HG03442 (cell line): ENCODE data around the gene MCRIP1.

Source experiments
- ATAC-seq: cut with Tn5 transposase; IDR thresholded peaks from one replicate; pipeline ENCODE4 v1.9.1; 2021; ENCODE audit warnings: mild to moderate bottlenecking, moderate library complexity; ENCODE audit not compliant: unreplicated experiment

The MCRIP1 gene

DNA sequence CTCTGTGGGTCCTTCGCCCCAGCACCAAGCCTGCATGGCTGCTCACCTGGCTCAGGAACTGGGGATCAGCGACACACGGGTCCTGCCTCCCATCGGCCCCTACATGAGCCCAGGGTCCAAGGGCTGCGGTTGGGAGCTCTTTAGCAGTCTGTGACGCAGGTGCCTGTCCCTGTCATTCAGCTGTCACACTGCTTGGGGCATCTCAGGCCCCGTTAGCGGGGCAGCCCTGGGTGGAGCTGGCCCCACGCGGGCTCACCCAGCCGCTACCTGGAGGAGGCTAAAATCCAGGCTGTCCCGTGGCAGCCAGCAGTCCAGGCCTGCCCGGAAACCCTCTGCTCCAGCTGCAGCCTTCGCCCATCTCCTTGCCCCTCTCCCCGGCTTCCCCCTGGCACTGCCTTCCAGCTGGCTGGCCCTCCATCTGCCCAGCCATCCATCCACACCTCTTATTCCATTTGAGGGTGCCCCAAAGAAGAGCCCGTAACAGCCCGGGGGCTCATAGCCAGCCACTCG, 25.8 kb downstream of the MCRIP1 start:
- no peak for ATAC-seq

DNA sequence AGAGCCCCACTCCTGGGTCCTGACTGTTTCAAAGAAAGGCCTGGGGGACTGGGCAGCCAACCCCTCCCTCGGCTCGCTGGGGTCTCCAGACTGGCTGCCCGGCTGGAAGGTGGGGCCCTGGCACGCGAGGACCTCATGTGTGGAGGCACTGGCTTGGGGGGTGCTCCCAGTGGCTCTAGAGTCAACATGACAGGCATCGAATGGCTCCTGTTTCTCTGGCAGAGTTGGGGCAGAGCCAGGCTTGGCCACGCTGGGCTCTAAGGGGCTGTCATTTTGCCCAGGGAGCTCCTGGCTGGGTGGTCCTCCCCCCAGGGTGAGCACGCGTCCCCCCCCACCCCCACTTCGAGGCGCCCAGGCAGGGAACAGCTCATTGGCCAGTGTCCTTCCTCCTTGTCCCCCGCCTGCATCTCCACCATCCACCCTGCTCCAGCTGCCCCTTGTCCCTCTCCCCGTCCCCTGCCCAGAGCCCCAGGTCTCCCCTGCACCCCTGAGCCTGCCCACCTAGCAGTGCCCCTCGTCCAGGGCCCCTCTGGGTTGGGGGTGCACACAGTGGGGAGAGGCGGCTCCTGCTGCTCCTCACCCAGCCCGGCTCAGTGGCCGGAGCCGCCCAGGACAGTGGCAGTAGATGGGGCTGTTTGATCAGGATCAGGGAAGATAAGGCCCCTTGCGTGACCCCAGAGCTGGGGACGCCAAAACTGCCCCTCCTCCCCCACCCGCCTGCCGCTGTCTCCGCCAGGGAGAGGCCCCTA, 26.5 kb downstream of the MCRIP1 start:
- no peak for ATAC-seq

DNA sequence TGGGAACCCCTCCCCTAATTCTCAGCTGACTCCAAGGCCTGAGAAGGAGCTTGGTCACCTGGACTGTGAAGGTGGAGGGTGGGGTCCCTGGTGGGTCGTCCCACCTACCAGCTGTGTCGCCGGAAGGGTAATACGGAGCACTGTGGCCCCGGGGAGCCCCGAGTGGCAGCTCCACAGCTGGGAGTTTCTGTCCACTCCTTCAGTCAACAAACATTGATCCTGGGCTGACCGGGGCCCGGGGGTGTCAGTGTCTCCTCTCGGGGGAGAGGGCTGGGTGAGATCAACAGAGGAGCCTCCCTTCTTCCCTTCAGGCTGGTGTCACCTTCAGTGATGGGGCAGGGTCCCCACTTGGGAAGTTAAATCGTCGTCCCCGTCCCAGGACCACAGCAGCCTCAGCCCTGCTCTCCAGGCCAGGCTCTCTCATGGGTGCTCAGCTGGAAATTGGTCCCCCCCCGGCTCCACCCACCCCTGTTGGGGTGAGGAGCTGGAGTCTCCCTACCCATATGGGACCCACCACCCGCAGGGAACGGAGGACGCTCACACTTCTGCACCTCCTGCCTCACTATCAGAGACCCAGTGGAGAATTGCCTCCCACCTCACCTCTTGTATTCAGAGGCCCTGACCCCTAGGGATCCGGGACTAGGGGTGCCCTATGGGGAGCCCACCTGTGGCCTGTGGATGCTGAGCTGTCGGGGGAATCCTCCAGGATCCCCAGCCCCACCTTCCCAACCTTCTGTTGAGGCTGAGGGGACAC, 27.2 kb downstream of the MCRIP1 start:
- no peak for ATAC-seq

DNA sequence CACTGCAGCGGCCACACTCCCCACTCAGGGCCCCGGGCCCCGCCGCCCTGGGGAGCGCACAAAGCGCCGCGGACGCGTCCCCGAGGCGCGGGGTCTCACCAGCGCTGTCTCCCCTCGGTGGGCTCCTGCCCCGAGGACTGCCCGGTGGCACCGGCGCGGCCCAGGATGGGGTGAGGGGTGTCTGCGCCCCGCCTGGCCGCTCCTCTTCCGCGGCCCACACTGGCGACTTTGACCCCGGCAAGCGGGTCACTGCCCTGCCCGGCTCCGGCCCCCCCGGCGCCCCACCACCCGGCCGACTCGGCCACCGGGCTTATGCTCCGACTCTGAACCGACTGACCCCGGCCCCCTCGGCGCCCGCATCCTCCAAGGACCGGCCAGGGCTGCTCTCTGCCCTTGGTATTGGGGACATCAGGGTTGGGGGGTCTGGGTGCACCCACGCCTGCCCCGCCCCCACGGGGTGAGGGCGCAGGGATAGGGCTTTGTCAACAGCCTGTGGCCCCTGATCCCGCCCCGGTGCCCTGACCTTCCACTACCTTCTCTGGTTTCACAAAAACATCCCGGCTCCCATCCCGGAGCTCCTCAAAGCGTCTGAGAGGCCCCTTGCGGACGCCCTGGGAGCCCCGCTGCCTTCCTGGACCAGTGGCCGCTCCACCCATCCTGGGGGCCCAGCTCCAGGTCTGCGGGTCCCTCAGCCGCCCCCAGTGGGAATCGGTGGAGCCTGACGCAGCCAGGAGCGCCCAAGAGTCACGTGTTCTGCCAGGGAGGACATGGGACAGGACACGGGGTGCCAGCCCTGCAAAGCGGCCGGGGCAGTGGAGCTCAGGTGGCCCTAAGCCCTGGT, 28.3 kb downstream of the MCRIP1 start:
- ATAC-seq = no peak

DNA sequence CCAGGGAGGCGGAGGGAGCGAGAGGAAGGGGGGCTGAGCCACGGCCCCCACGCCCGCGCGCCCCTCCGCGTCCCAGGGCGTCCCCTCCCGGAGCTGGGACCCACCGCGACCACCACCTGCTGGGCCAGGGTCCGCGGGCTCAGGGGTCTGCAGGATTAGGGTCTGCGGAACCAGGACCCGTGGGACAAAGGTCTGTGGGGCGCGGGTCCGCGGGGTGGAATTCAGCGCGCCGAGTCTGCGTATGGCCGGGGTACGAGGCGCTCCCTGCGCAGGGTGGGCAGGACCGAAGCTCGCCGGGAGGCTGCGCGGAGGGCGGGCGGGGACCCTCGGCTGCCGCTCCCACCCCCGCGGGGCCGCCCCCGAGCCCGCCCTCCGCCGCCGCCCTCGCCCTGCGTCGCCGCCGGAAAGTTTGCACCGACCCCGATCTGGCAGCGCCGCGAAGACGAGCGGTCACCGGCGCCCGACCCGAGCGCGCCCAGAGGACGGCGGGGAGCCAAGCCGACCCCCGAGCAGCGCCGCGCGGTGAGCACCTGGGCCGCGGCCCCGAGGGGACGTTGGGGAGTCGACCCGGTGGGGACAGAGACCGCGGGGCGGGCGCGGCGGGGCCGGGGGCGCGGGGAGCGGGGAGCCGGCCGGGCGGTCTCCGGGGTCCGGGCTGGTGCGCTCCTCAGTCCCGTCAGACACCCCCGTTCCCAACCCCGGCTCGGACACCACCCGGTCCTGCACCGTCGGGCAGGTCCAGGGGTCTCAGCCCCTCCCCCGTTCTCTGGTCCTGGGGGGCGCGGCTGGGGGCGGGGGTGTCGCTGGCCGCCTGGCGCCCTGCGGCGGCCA, 29.1 kb downstream of the MCRIP1 start, which contains the start of gene GCGR:
TSS of gene GCGR (plus strand) at position 423 of the 831 bp plus-strand sequence. CDS start 4,869 bp downstream, outside the sequence.
- no peak for ATAC-seq

DNA sequence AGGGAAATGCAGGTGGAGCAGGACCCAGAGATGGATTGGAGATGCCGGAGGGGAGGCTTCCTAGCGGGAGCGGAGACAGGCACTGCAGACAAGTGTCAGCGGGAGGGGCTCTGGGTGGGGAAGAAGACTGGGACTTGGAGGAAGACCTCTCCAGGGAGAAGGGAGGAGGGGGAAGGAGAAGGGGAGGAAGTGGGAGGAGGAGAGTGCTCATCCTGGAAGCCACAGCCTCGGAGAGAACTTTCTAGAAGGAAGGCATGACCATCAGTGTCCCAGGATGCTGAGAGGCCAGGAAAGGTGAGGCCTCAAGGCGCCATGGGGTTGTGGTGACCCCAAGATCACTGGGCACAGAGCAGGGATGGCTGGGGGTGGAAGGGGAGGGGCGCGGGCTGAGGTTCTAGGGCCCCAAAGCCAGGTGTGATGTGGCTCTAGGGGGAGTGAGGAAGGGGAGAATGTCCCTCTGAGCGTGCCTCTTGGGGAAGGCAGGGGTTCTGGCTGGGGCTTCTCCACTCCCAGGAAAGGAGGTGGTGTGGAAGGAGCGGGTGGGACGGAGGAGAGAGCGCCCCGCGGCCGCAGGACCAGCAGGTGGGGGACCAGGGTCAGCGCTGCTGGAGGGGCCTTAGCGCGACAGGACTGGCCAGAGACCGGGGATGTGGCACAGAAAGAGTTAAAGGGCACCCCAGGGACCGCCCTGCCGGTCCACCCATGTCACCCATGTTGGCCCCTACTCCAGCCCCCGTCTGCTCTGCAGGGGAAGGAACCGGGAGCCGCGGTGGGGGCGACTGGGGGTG, 30.0 kb downstream of the MCRIP1 start:
- no peak for ATAC-seq

DNA sequence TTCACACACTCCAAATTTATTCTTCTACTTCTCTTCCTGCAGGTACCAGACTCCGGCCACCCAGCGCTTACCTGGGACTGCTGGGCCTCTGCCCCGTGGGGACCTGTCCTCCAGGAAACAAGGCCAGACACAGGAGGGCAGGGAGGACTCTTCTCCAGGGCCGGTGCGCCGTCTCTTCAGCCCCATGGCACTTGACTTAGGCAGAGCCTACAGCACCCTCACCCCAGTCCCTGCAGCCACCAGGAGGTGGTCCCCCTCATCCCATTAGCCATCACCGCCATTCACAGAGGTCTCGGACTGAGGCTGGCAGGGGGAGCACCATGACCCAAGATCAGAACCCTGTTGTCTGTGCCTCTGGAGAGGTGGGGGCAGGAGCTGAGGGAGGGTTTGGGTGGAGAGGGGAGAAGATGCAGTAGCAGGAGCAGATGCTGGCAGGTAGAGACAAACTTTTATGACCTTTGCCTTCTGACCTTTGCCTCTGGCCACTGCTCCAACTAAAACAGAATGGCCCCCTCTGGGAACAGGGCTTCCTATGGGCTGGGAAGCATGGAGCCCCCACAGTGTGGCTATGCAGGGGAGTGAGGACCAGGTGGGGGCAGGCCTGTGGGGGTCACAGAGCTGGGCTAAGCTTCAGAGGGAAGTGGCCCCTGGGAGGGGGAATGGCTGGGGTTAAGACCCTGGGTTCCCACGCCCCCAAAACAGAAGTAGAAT, 30.9 kb downstream of the MCRIP1 start:
- ATAC-seq = no peak

DNA sequence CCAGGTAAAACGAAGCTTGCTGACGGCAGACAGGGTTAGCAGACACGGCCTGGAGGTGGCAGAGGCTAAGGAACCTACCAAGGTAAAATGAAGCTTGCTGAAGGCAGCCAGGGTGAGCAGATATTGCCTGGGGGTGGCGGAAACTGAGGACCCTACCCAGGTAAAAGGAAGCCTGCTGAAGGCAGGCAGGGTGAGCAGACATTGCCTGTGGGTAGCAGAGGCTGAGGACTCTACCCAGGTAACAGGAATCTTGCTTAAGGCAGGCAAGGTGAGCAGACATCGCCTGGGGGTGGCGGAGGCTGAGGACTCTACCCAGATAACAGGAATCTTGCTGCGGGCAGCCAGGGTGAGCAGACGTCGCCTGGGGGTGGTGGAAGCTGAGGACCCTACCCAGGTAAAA, 31.8 kb downstream of the MCRIP1 start:
- ATAC-seq = no peak

DNA sequence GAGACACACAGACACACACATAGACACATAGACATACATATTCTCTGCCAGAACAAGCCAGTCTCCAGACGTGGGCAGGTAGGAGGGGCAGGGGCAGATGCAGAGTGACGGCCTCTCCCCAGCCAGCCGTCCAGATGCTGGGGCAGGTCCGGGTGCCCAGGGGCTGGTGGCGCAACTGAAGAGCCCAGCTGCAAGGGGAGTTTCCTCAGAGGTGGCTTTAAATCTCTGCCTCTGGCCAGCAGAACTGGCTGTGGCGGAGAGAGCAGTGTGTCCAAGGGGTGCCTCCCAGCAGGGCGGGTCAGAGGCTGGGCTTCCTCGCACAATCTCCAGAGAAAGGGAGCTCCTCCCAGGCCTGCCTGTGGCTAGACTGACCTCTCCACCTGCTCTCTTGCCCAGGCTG, 38.6 kb downstream of the MCRIP1 start:
- no peak for ATAC-seq

DNA sequence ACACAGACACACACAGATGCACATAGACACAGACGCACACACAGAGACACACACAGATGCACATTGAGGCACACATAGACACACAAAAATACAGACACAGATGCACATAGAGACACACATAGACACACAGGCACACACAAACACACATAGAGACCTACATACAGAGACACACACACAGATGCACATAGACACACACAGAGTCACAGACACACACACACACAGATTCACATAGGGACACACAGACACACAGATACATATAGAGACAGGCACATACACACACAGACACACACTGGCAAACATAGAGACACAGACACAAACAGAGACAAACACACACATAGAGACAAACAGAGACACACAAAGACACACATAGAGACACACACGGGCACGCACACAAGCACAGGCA, 39.0 kb downstream of the MCRIP1 start:
- ATAC-seq = no peak

DNA sequence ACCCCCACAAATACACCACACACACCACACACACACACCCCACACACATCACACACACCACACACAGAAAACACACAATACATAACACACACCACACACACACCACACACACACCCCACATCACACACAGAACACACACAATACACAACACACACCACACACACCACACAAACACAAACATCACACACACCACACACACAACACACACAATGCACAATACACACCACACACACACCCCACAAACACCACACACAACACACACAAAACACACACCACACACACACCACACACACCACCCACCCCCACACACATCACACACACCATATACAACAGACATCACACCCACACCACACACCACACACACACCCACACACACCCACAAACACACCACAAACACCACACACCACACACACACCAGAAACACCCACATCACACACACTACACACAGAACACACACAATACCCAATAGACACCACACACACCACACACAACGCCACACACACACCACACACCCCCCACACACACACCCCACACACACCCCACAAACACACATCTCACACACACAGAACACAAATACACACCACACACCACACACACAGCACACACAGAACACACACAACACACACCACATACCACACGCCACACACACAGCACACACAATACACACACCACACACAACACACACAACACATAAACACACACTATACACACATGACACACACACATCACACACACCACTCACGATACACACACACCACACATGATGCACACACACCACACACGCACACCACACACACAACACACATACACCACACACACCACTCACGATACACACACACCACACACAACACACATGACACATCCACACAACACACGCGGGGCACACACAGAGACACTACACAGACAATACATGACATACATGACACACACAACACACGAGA, 40.1 kb downstream of the MCRIP1 start:
- ATAC-seq = no peak
